Mucosa of descending colon (tissue), 3 donors: ENCODE results near the gene KANSL2. TPM values are rescaled to one million over a fixed set of nuclear protein-coding genes. Genes with fewer than 3 reads are reported as not detected.

Source experiments
- ATAC-seq: fragments of 200-7000 bp; cut with Tn5 transposase; one replicate; pipeline ENCODE4 v1.9.1; 2020; ENCODE audit warnings: mild to moderate bottlenecking, moderate library complexity
- DNase-seq, 3 donors: peaks; one replicate each; pipeline ENCODE4 v3.0.0-alpha.2; 2020
- H3K36me3 ChIP-seq: fragments of 200-600 bp; one replicate; pipeline ENCODE4 v1.8.0; 2021; ENCODE audit warnings: low read depth, mild to moderate bottlenecking
- H3K4me1 ChIP-seq: fragments of 200-600 bp; one replicate; pipeline ENCODE4 v1.8.0; 2021; ENCODE audit warnings: low read depth, mild to moderate bottlenecking
- H3K4me3 ChIP-seq: fragments of 200-600 bp; one replicate; pipeline ENCODE4 v1.8.0; 2021; ENCODE audit warnings: mild to moderate bottlenecking
- H3K9me3 ChIP-seq: fragments of 200-600 bp; one replicate; pipeline ENCODE4 v1.8.0; 2021; ENCODE audit warnings: mild to moderate bottlenecking
- CTCF ChIP-seq: fragments of 200-600 bp; IDR thresholded peaks from one replicate; pipeline ENCODE4 v1.8.0; 2022; ENCODE audit warnings: antibody characterized with exemption, mild to moderate bottlenecking
- intact Hi-C, 2 donors: fragments of 100-400 bp; cut with DNase I in 1 of 2; cut with micrococcal nuclease in 1 of 2; formaldehyde crosslinking; loops; one replicate each; pipeline versions ENCODE4 v1.11.0 to v1.11.1; 2022; cut with DNase I, micrococcal nuclease
- total RNA-seq, 3 donors: library from RNA; stranded (reverse); fragmentation: NEBNext Ultra II Directional in 2 of 3; extraction: Animal tissue kit (Norgen Biotek cat#: 25700) in 2 of 3; gene quantifications; one replicate each; pipeline versions ENCODE4 v1.2.1 to v1.2.4, GENCODE V29; 2021 to 2023
- donor health status: DM: no; HTN: no; CAD: no; lungs with moderate emphysema.
- donor health status: DM: no; HTN: no; CAD: no.
- donor health status: DM: no; HTN: yes; CAD: no.

Gene KANSL2
- total RNA-seq, 3 donors from 2014 or later = 18.3 to 25.8 (median 22.6) TPM

GRCh38 chr12:48694038-48694437 is 12.0 kb upstream of the KANSL2 start:
- Histone ChIP-seq H3K4me3 (no peak overlapping the region), H3K9me3 (no peaks in the 10 kb centered on the region), H3K36me3 (peaks cover 13% of the 10 kb centered on the region), H3K4me1 (peaks cover 4% of the 10 kb centered on the region)
- ATAC-seq = no peak
- no peak for TF ChIP-seq CTCF
- intact Hi-C loops = no loop called here
- no peak for DNase-seq

DNA sequence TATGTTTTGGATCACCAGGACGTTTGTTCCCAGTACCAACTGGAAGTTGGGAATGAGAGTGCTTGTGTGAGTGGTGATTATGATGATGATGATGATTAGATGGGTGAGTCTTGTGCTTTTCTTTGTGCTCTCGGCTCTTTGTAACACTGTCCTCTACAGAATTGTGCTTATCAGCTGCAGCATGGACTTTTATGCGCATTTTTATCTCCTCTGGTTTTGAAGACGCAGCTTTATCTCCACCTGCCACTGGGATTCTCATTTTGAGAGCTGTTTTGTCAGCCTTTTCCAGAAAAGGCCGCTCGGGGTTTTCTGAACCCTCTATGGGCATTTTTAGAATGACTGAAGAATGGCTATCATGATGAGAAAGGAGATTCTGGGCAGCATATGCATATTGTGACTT is 11.5 kb upstream of the KANSL2 start:
- no peak overlapping the region for H3K4me3 ChIP-seq
- H3K4me1 ChIP-seq = peaks cover 4% of the 10 kb centered on the region
- ATAC-seq (no peak), DNase-seq (no peak)
- no peaks in the 10 kb centered on the region for H3K9me3 ChIP-seq
- H3K36me3 ChIP-seq = peaks cover 13% of the 10 kb centered on the region
- intact Hi-C loops = no loop called here
- TF ChIP-seq CTCF = no peak

DNA sequence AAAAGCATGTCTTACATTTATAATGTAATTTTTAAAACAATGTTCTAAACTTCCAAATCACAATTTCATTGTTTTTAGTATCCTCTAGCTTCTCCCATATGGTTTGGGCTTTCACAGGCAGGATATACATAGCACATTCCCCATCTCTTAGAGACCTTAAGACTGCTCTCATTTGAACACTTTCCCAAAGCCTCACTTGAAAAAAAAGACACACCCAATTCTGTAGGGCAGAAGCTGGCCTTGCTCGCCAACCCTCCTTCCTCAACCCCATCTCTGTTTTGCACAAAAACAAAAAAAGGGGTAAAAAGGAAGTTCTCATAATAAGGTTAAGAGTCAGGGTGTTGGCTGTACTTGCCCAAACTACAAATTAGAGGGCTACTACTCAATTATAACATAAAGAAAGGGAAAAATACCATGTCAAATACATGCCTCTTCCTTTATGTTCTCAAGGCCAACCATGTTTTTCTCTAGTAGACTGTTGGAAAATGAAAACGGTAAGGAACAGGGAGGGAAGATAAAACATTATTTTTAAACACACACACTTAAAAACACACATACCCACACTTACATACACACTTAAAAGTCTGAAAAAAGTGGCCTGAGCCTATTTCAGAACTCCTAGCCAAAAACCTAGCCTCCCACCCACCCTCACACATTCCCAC is 9.9 kb upstream of the KANSL2 start:
- no peak for TF ChIP-seq CTCF
- no peak overlapping the region for H3K4me3 ChIP-seq
- H3K36me3 ChIP-seq = peaks cover 13% of the 10 kb centered on the region
- ATAC-seq (no peak), DNase-seq (no peak)
- intact Hi-C loops = no loop called here
- H3K9me3 ChIP-seq = no peaks in the 10 kb centered on the region
- H3K4me1 ChIP-seq = peaks cover 4% of the 10 kb centered on the region

GRCh38 chr12:48690990-48691389 is 9.0 kb upstream of the KANSL2 start:
- Histone ChIP-seq H3K36me3 (peaks cover 13% of the 10 kb centered on the region), H3K4me1 (peaks cover 4% of the 10 kb centered on the region), H3K9me3 (no peaks in the 10 kb centered on the region), H3K4me3 (no peak overlapping the region)
- intact Hi-C loops = no loop called here
- ATAC-seq = no peak
- TF ChIP-seq CTCF = no peak
- no peak for DNase-seq

GRCh38 chr12:48690436-48690835 is 8.4 kb upstream of the KANSL2 start:
- intact Hi-C loops = no loop called here
- Histone ChIP-seq H3K4me1 (peaks cover 4% of the 10 kb centered on the region), H3K36me3 (peaks cover 13% of the 10 kb centered on the region), H3K9me3 (no peaks in the 10 kb centered on the region), H3K4me3 (no peak overlapping the region)
- ATAC-seq = no peak
- DNase-seq = no peak
- TF ChIP-seq CTCF = no peak

DNA sequence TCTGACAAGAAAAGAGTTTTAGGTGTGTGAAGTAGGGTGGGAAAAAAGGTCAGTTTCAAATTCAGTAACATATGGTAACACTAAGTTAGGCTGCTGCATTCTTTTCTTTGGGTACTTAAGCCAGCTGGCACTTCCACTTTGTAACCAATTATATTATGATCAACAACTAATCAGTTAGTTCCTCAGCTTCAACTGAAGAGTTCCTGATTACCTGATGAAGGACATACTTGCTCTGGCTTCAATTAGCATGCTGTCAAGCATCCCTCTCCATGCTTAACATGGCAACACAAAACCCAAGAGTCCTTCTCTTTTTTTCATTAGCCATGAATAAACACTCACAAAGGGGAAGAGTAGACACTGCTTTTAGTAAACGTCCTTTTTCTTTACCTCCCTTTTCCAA is 6.8 kb upstream of the KANSL2 start:
- ATAC-seq (no peak), DNase-seq (no peak)
- no peak for TF ChIP-seq CTCF
- Histone ChIP-seq H3K36me3 (peaks cover 7% of the 10 kb centered on the region), H3K4me3 (no peak overlapping the region), H3K9me3 (no peaks in the 10 kb centered on the region), H3K4me1 (peaks cover 4% of the 10 kb centered on the region)
- intact Hi-C loops = no loop called here
